Endothelial cell of umbilical vein (primary cell): ENCODE measurements around the gene MYBBP1A. TPM values are rescaled to one million over a fixed set of nuclear protein-coding genes. Genes with fewer than 3 reads are reported as not detected.

Experiments
- BruUV-seq: library from RNA; stranded (reverse); fragments of 400-500 nt; replicated peaks from 2 replicates; lab custom pipeline; 2021; lab: Mats Ljungman, UMichigan
- CTCF ChIA-PET: fragments of 300-600, 350-600 bp; sonication (Branson Sonifier 250); formaldehyde crosslinking; loops from one replicate; lab custom pipeline; 2021; ENCODE audit warnings: antibody characterized with exemption, inconsistent platforms; lab: Charles Lee
- POLR2A ChIA-PET: fragments of 300-600, 350-600 bp; sonication (Branson Sonifier 250); formaldehyde crosslinking; loops from one replicate; lab custom pipeline; 2021; ENCODE audit warnings: antibody characterized with exemption, inconsistent platforms; lab: Charles Lee
- DNase-seq: peaks from one replicate; pipeline ENCODE4 v3.0.0-alpha.2; 2011; ENCODE audit warnings: low read depth, low spot score
- FAIRE-seq: peaks from 2 replicates; lab custom pipeline; 2011; peaks lifted over from hg19 to GRCh38; lab: Jason Lieb, UNC
- H2AFZ ChIP-seq: 2 replicates; pipeline ENCODE4 v1.6.0; 2012; ENCODE audit warnings: low read depth, low read length, control low read depth, inconsistent platforms
- H3K27ac ChIP-seq: 2 replicates; pipeline ENCODE4 v1.5.1; 2011; ENCODE audit warnings: low read depth, mild to moderate bottlenecking, control low read depth, low read length, moderate library complexity; ENCODE audit not compliant: insufficient read depth
- H3K27me3 ChIP-seq, 2 experiments: 2 replicates each; pipeline versions ENCODE4 v1.6.0 to v1.6.1; 2011; ENCODE audit warnings: low read length in 2 of 2, mixed read lengths in 1 of 2; ENCODE audit not compliant: control insufficient read depth in 2 of 2, insufficient read depth in 2 of 2
- H3K36me3 ChIP-seq, 2 experiments: 2 replicates in 1 of 2; 3 replicates in 1 of 2; pipeline ENCODE4 v1.5.1; 2011; ENCODE audit warnings: low read length in 2 of 2, mild to moderate bottlenecking in 1 of 2, moderate library complexity in 1 of 2; ENCODE audit not compliant: control insufficient read depth in 2 of 2, insufficient read depth in 2 of 2; ENCODE audit errors: extremely low read depth in 1 of 2
- H3K4me1 ChIP-seq: 3 replicates; pipeline ENCODE4 v1.5.1; 2011; ENCODE audit warnings: mild to moderate bottlenecking, low read length; ENCODE audit not compliant: control insufficient read depth, insufficient read depth; ENCODE audit errors: extremely low read depth
- H3K4me2 ChIP-seq: 2 replicates; pipeline ENCODE4 v1.6.1; 2011; ENCODE audit warnings: low read length, control low read depth, mixed read lengths; ENCODE audit not compliant: insufficient read depth
- H3K4me3 ChIP-seq, 3 experiments: fragments of 200-600 bp in 1 of 3; sonication (generic), shearing (Covaris generic) in 1 of 3; replicated peaks in 1 of 3; 2 replicates each; pipeline ENCODE4 v1.5.1; 2011 to 2016; ENCODE audit warnings: control low read depth in 3 of 3, low read length in 3 of 3, mild to moderate bottlenecking in 2 of 3, inconsistent platforms in 1 of 3, low read depth in 1 of 3, moderate library complexity in 1 of 3; ENCODE audit not compliant: insufficient read depth in 1 of 3
- H3K79me2 ChIP-seq: 2 replicates; pipeline ENCODE4 v1.6.0; 2012; ENCODE audit warnings: low read length, inconsistent platforms; ENCODE audit not compliant: control insufficient read depth, insufficient read depth
- H3K9ac ChIP-seq: replicated peaks from 2 replicates; pipeline ENCODE3; 2011; ENCODE audit warnings: low read length, control low read depth; ENCODE audit not compliant: insufficient read depth; ENCODE audit errors: extremely low read depth
- H3K9me1 ChIP-seq: replicated peaks from 3 replicates; pipeline ENCODE4 v1.6.0; 2011; ENCODE audit warnings: mild to moderate bottlenecking, low read length; ENCODE audit not compliant: control insufficient read depth, insufficient read depth; ENCODE audit errors: extremely low read depth
- H3K9me3 ChIP-seq: replicated peaks from 2 replicates; pipeline ENCODE4 v1.5.1; 2012; ENCODE audit warnings: low read length, inconsistent platforms; ENCODE audit not compliant: control insufficient read depth, insufficient read depth
- H4K20me1 ChIP-seq: replicated peaks from 2 replicates; pipeline ENCODE3; 2011; ENCODE audit warnings: mild to moderate bottlenecking, low read length; ENCODE audit not compliant: control insufficient read depth, insufficient read depth; ENCODE audit errors: extremely low read depth
- EZH2 ChIP-seq: IDR thresholded peaks from 2 replicates; pipeline ENCODE4 v1.6.1; 2012; ENCODE audit warnings: borderline replicate concordance, low read depth, mild to moderate bottlenecking, moderate library complexity, low read length, inconsistent platforms; ENCODE audit not compliant: severe bottlenecking
- FOS ChIP-seq: IDR thresholded peaks from 2 replicates; pipeline ENCODE4 v1.6.1; 2011; ENCODE audit warnings: mild to moderate bottlenecking, low read length, moderate library complexity, borderline replicate concordance; ENCODE audit not compliant: insufficient read depth
- GATA2 ChIP-seq: IDR thresholded peaks from 2 replicates; pipeline ENCODE4 v1.7.0; 2011; ENCODE audit warnings: low read depth, mild to moderate bottlenecking, moderate library complexity, mixed read lengths, low read length; ENCODE audit not compliant: insufficient read length, insufficient read depth
- JUN ChIP-seq: IDR thresholded peaks from 2 replicates; pipeline ENCODE4 v1.6.1; 2011; ENCODE audit warnings: borderline replicate concordance, low read depth; ENCODE audit not compliant: insufficient read length, insufficient read depth
- MYC ChIP-seq: IDR thresholded peaks from one replicate; pipeline ENCODE4 v1.6.1; 2011; ENCODE audit warnings: mild to moderate bottlenecking, low read depth, low read length
- POLR2A ChIP-seq: IDR thresholded peaks from 2 replicates; pipeline ENCODE4 v1.6.1; 2012; ENCODE audit warnings: low read depth, mild to moderate bottlenecking, control low read depth, low read length
- POLR2AphosphoS5 ChIP-seq: IDR thresholded peaks from 2 replicates; pipeline ENCODE4 v1.6.1; 2012; ENCODE audit warnings: low read depth, mild to moderate bottlenecking, control low read depth, low read length, moderate library complexity; ENCODE audit not compliant: insufficient read depth
- dilution Hi-C: fragments of 300-500 bp; cut with MboI; formaldehyde crosslinking; loops from one replicate; pipeline ENCODE4 v1.15.0; 2019; ENCODE audit warnings: low sequenced_read_pairs; ENCODE audit not compliant: extremely low pct_ligation_motif_present
- intact Hi-C: fragments of 100-400 bp; cut with micrococcal nuclease; formaldehyde crosslinking; loops from one replicate; pipeline ENCODE4 v1.10.0; 2022
- polyA plus RNA-seq, 4 experiments: library from polyadenylated mRNA; depleted of rRNA in 3 of 4; stranded (reverse) in 3 of 4; unstranded in 1 of 4; fragments of >200 nt; gene quantifications; 2 replicates each; pipeline versions ENCODE4 v1.2.1 to v1.2.3, GENCODE V29; 2011 to 2012; ENCODE audit warnings: missing spikeins in 1 of 4
- total RNA-seq: library from RNA; stranded (reverse); gene quantifications from 2 replicates; pipeline ENCODE4 v1.2.3, GENCODE V29; 2021
- TF ChIP-seq, protein P1 (sequence below), 2 donors: IDR thresholded peaks; 1 replicate in 1 of 2; 2 replicates in 1 of 2; pipeline ENCODE4 v1.5.1; 2011; ENCODE audit warnings: low read length in 2 of 2, mild to moderate bottlenecking in 2 of 2, moderate library complexity in 2 of 2, control low read depth in 1 of 2, inconsistent platforms in 1 of 2, low read depth in 1 of 2; ENCODE audit not compliant: insufficient read depth in 1 of 2; ENCODE audit errors: extremely low read depth in 1 of 2
- TF ChIP-seq, protein P2 (sequence below): IDR thresholded peaks from 2 replicates; pipeline ENCODE4 v1.6.1; 2011; ENCODE audit not compliant: insufficient read depth, insufficient read length

The MYBBP1A gene
- total and polyA plus RNA-seq, 2 donors (not counting 3 experiments of a cell fraction or from before 2014, with no cell fraction given) = 26.8 to 79.2 TPM

DNA sequence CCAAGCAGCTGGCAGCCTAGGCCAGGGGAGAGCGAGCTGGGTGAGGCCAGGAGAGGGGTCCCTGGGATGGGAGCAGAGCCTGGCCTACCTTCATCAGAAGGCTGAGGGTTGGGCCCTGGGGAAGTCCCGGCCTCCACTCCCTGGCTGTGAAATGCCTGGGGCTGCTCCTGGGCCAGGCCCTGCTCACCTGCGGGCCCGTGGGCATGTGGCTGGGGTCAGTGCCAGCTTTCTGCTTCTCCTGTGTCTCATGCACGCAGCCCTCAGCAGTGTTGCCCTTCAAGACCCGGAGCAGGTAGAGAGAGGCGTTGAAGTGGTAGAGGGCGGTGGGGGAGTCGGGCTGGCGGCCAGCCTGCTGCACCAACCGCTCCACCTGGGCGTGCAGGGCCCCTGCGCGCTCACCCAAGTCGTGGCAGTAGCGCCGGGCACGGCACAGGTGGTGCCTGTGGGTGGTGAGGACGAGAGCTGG lies 12.4 kb downstream of the MYBBP1A start:
- no peak overlapping the region for H3K27ac ChIP-seq
- no peak for DNase-seq
- H3K36me3 ChIP-seq = peaks cover 7 to 30% of the 10 kb centered on the region in 2 experiments
- H3K4me3 ChIP-seq = no peak overlapping the region
- intact Hi-C loops = no loop called here
- no peak for FAIRE-seq
- POLR2A ChIA-PET = no interaction called here
- no peaks in the 10 kb centered on the region for H3K27me3 ChIP-seq
- no TSS peak for BruUV-seq
- H3K9me3 ChIP-seq = no peaks in the 10 kb centered on the region
- H2AFZ ChIP-seq = no peak overlapping the region
- no peak for TF ChIP-seq MYC
- TF ChIP-seq POLR2AphosphoS5 = no peak
- TF ChIP-seq, protein P1, sequence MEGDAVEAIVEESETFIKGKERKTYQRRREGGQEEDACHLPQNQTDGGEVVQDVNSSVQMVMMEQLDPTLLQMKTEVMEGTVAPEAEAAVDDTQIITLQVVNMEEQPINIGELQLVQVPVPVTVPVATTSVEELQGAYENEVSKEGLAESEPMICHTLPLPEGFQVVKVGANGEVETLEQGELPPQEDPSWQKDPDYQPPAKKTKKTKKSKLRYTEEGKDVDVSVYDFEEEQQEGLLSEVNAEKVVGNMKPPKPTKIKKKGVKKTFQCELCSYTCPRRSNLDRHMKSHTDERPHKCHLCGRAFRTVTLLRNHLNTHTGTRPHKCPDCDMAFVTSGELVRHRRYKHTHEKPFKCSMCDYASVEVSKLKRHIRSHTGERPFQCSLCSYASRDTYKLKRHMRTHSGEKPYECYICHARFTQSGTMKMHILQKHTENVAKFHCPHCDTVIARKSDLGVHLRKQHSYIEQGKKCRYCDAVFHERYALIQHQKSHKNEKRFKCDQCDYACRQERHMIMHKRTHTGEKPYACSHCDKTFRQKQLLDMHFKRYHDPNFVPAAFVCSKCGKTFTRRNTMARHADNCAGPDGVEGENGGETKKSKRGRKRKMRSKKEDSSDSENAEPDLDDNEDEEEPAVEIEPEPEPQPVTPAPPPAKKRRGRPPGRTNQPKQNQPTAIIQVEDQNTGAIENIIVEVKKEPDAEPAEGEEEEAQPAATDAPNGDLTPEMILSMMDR (IDR thresholded peaks at IDR 0.05; ENCODE audit: extremely low read depth in 1 of 2, insufficient read depth in 1 of 2, low read depth in 1 of 2, low read length in 2 of 2) = no peak
- no peak for TF ChIP-seq FOS
- no peak for TF ChIP-seq EZH2
- TF ChIP-seq, protein P2, sequence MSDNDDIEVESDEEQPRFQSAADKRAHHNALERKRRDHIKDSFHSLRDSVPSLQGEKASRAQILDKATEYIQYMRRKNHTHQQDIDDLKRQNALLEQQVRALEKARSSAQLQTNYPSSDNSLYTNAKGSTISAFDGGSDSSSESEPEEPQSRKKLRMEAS = no peak
- no peak for TF ChIP-seq GATA2
- TF ChIP-seq POLR2A = no peak
- no peak for TF ChIP-seq JUN
- no peak overlapping the region for H3K9ac ChIP-seq
- H3K79me2 ChIP-seq = no peaks in the 10 kb centered on the region
- no peak overlapping the region for H3K4me2 ChIP-seq
- no peaks in the 10 kb centered on the region for H3K9me1 ChIP-seq
- H4K20me1 ChIP-seq = no peaks in the 10 kb centered on the region
- H3K4me1 ChIP-seq = peaks cover 27% of the 10 kb centered on the region
- dilution Hi-C loops = no loop called here
- CTCF ChIA-PET = interaction anchor here (4.0 to 6.7 kb wide), 2 partner anchors 24 to 43 kb away, joined by 9 to 31 read pairs; partner anchors contain the start of gene SPNS2
